Smooth muscle cell (in vitro differentiated cells): ENCODE data around the gene PIP5K1C. TPM values are rescaled to one million over a fixed set of nuclear protein-coding genes. Genes with fewer than 3 reads are reported as not detected.
A peak's percentile ranks its signal among the peaks of the same experiment; 100 is the strongest.
"Not testable (repeated sequence)": the region's sequence is repeated elsewhere in the genome, so short reads cannot be mapped to it uniquely, and the experiment has no call there.

ENCODE experiments used
- DNase-seq: peaks from one replicate; lab custom pipeline; 2025; ENCODE audit not compliant: unreplicated experiment; lab: John Stamatoyannopoulos, UW
- H2AFZ ChIP-seq: fragments of 200-600 bp; sonication (generic); 2 replicates; pipeline ENCODE4 v1.6.0; 2016; ENCODE audit warnings: antibody characterized with exemption, low read depth, mild to moderate bottlenecking
- H3F3A ChIP-seq: fragments of 200-600 bp; sonication (generic); 2 replicates; pipeline ENCODE4 v1.6.0; 2017; ENCODE audit warnings: antibody characterized with exemption, low read depth
- H3K27ac ChIP-seq: fragments of 200-600 bp; sonication (generic); 2 replicates; pipeline ENCODE4 v1.5.1; 2016; ENCODE audit warnings: low read depth, mild to moderate bottlenecking
- H3K27me3 ChIP-seq: fragments of 200-600 bp; sonication (generic); 2 replicates; pipeline ENCODE4 v1.6.1; 2016; ENCODE audit warnings: low read depth, mild to moderate bottlenecking
- H3K36me3 ChIP-seq: fragments of 200-600 bp; sonication (generic); 2 replicates; pipeline ENCODE4 v1.5.1; 2016; ENCODE audit warnings: low read depth
- H3K4me1 ChIP-seq: fragments of 200-600 bp; sonication (generic); 2 replicates; pipeline ENCODE4 v1.5.1; 2016; ENCODE audit warnings: low read depth
- H3K4me2 ChIP-seq: fragments of 200-600 bp; sonication (generic); 2 replicates; pipeline ENCODE4 v1.6.0; 2016; ENCODE audit warnings: mild to moderate bottlenecking
- H3K4me3 ChIP-seq: fragments of 200-600 bp; sonication (generic); 2 replicates; pipeline ENCODE4 v1.5.1; 2016; ENCODE audit warnings: mild to moderate bottlenecking
- H3K79me2 ChIP-seq: fragments of 200-600 bp; sonication (generic); 2 replicates; pipeline ENCODE4 v1.6.0; 2016; ENCODE audit warnings: low read depth, mild to moderate bottlenecking
- H3K9ac ChIP-seq: fragments of 200-600 bp; sonication (generic); 2 replicates; pipeline ENCODE4 v1.6.0; 2016; ENCODE audit warnings: low read depth
- H3K9me3 ChIP-seq: fragments of 200-600 bp; sonication (generic); replicated peaks from 2 replicates; pipeline ENCODE4 v1.5.1; 2016; ENCODE audit warnings: low read depth
- H4K20me1 ChIP-seq: fragments of 200-600 bp; sonication (generic); 2 replicates; pipeline ENCODE4 v1.6.0; 2016; ENCODE audit warnings: low read depth
- CTCF ChIP-seq: fragments of 200-600 bp; sonication (generic); IDR thresholded peaks from 2 replicates; pipeline ENCODE4 v1.5.1; 2017; ENCODE audit warnings: borderline replicate concordance, mild to moderate bottlenecking, antibody characterized with exemption; ENCODE audit not compliant: insufficient read depth, poor library complexity, severe bottlenecking
- WGBS: methylation state at CpG from one replicate; pipeline ENCODE4 v1.1.7; 2016; ENCODE audit warnings: low lambda C conversion rate; 5-methylcytosine and 5-hydroxymethylcytosine counted together
- polyA plus RNA-seq: library from polyadenylated mRNA; unstranded; fragments of >200 nt; fragmentation: Nextera tagmentation; extraction: Ambion mirVana; gene quantifications from 2 replicates; pipeline ENCODE4 v1.2.1, GENCODE V29; 2016
- total RNA-seq: library from RNA; depleted of rRNA; stranded (reverse); fragments of >200 nt; gene quantifications from 2 replicates; pipeline ENCODE4 v1.2.3, GENCODE V29; 2014

Gene PIP5K1C
- total and polyA plus RNA-seq, 2 experiments from 2014 or later = 13.2 to 27.2 TPM

GRCh38 chr19:3586127-3586626 lies 114.1 kb downstream of the PIP5K1C start:
- TF ChIP-seq CTCF = peak; percentile 52
- peaks cover 18% of the 10 kb centered on the region for H3K27me3 ChIP-seq
- H3K27ac ChIP-seq = no peak overlapping the region
- peaks cover 4% of the 10 kb centered on the region for H3K4me1 ChIP-seq
- no peaks in the 10 kb centered on the region for H3K79me2 ChIP-seq
- H3K36me3 ChIP-seq = no peaks in the 10 kb centered on the region
- no peak overlapping the region for H3K9ac ChIP-seq
- no peaks in the 10 kb centered on the region for H4K20me1 ChIP-seq
- no peaks in the 10 kb centered on the region for H3K9me3 ChIP-seq
- WGBS = 29% methylated on average over 15 of the region's 16 CpGs
- H3K4me3 ChIP-seq = peak overlapping the region; percentile 29
- DNase-seq = no peak
- no peaks in the 10 kb centered on the region for H3F3A ChIP-seq
- H2AFZ ChIP-seq = peak overlapping the region; percentile 62
- H3K4me2 ChIP-seq = peak overlapping the region; percentile 79

GRCh38 chr19:3585301-3586126 lies 114.8 kb downstream of the PIP5K1C start, which contains the start of gene GIPC3:
TSS of gene GIPC3 (plus strand) at chr19:3585478. CDS start at chr19:3585598, 120 bp downstream.
- Histone ChIP-seq H3K27ac (no peak within 1 kb of the TSS), H3K4me2 (peak within 1 kb of the TSS; percentile 79), H3K4me1 (peaks cover 4% of the 10 kb centered on the region), H3K36me3 (no peaks in the 10 kb centered on the region), H3K4me3 (peak within 1 kb of the TSS; percentile 29), H3K9ac (no peak within 1 kb of the TSS), H3K79me2 (no peaks in the 10 kb centered on the region), H4K20me1 (no peaks in the 10 kb centered on the region), H2AFZ (peak within 1 kb of the TSS; percentile 62), H3K9me3 (no peaks in the 10 kb centered on the region), H3F3A (peaks cover 4% of the 10 kb centered on the region), H3K27me3 (peaks cover 18% of the 10 kb centered on the region)
- TF ChIP-seq CTCF = no peak
- 20% methylated on average over 38 of the region's 84 CpGs for WGBS
- no peak for DNase-seq

GRCh38 chr19:3584036-3584802 lies 116.0 kb downstream of the PIP5K1C start:
- not testable (repeated sequence) for DNase-seq, H3K4me2 ChIP-seq, H3K4me3 ChIP-seq, H3K27ac ChIP-seq, H3K9me3 ChIP-seq, H3K9ac ChIP-seq, H3K4me1 ChIP-seq, H3K79me2 ChIP-seq, H2AFZ ChIP-seq, H3K36me3 ChIP-seq, H4K20me1 ChIP-seq
- WGBS = 92% methylated on average over 15 of the region's 15 CpGs
- H3K27me3 ChIP-seq = peaks cover 18% of the 10 kb centered on the region
- H3F3A ChIP-seq = peaks cover 14% of the 10 kb centered on the region

- H4K20me1 ChIP-seq = peaks cover 16% of the 10 kb centered on the region
- WGBS = 87% methylated on average over 4 of the region's 4 CpGs
- H3K36me3 ChIP-seq, H2AFZ ChIP-seq, H3K27ac ChIP-seq, H3K4me3 ChIP-seq, H3K9ac ChIP-seq, H3K79me2 ChIP-seq, H3K9me3 ChIP-seq, H3K4me1 ChIP-seq, H3K4me2 ChIP-seq, DNase-seq: not testable (repeated sequence)
- H3K27me3 ChIP-seq = peaks cover 18% of the 10 kb centered on the region
- peaks cover 25% of the 10 kb centered on the region for H3F3A ChIP-seq
These were observed 118.5 kb downstream of the PIP5K1C start for GRCh38 chr19:3581792-3582191.

Other genes with a start within 250 kb of the PIP5K1C start
- gene SMIM24, start 219.9 kb downstream of the PIP5K1C start, total RNA-seq = 1.1 TPM in 1 of 2 replicates, not detected in the other
- not detected in 2 replicates for gene SMIM24, start 219.9 kb downstream of the PIP5K1C start, polyA plus RNA-seq
- gene SMIM44, start 217.0 kb downstream of the PIP5K1C start, total RNA-seq = not detected in 2 replicates
- not detected in 2 replicates for gene SMIM44, start 217.0 kb downstream of the PIP5K1C start, polyA plus RNA-seq
- 8.1 and 8.7 TPM in 2 replicates for gene DOHH, start 199.8 kb downstream of the PIP5K1C start, total RNA-seq
- 27.0 and 27.2 TPM in 2 replicates for gene DOHH, start 199.8 kb downstream of the PIP5K1C start, polyA plus RNA-seq
- gene FZR1, start 194.2 kb downstream of the PIP5K1C start, total RNA-seq = 16.3 and 33.9 TPM in 2 replicates
- gene FZR1, start 194.2 kb downstream of the PIP5K1C start, polyA plus RNA-seq = 49.7 and 64.8 TPM in 2 replicates
- gene TEKTIP1, start 161.3 kb downstream of the PIP5K1C start, total RNA-seq = not detected in 2 replicates
- gene TEKTIP1, start 161.3 kb downstream of the PIP5K1C start, polyA plus RNA-seq = 0.62 and 1.8 TPM in 2 replicates
- gene MFSD12, start 142.9 kb downstream of the PIP5K1C start, total RNA-seq = 26.8 and 56.0 TPM in 2 replicates
- gene MFSD12, start 142.9 kb downstream of the PIP5K1C start, polyA plus RNA-seq = 73.8 and 93.9 TPM in 2 replicates
- 86.3 and 109 TPM in 2 replicates for gene HMG20B, start 127.5 kb downstream of the PIP5K1C start, total RNA-seq
- gene HMG20B, start 127.5 kb downstream of the PIP5K1C start, polyA plus RNA-seq = 120 and 128 TPM in 2 replicates
- 0.13 and 0.27 TPM in 2 replicates for gene GIPC3, start 115.0 kb downstream of the PIP5K1C start, total RNA-seq
- gene GIPC3, start 115.0 kb downstream of the PIP5K1C start, polyA plus RNA-seq = 0.86 and 0.96 TPM in 2 replicates
- gene TBXA2R, start 93.6 kb downstream of the PIP5K1C start, total RNA-seq = 1.1 and 1.7 TPM in 2 replicates
- gene TBXA2R, start 93.6 kb downstream of the PIP5K1C start, polyA plus RNA-seq = 9.3 and 9.4 TPM in 2 replicates
- gene CACTIN, start 73.7 kb downstream of the PIP5K1C start, total RNA-seq = 16.7 and 17.5 TPM in 2 replicates
- gene CACTIN, start 73.7 kb downstream of the PIP5K1C start, polyA plus RNA-seq = 17.3 and 22.5 TPM in 2 replicates
- 1.7 and 6.2 TPM in 2 replicates for gene TJP3, start 7.9 kb upstream of the PIP5K1C start, total RNA-seq
- 1.2 and 9.0 TPM in 2 replicates for gene TJP3, start 7.9 kb upstream of the PIP5K1C start, polyA plus RNA-seq
- 7.7 and 16.1 TPM in 2 replicates for gene APBA3, start 61.2 kb upstream of the PIP5K1C start, total RNA-seq
- 27.9 and 28.4 TPM in 2 replicates for gene APBA3, start 61.2 kb upstream of the PIP5K1C start, polyA plus RNA-seq
- gene MRPL54, start 62.2 kb upstream of the PIP5K1C start, total RNA-seq = 19.5 and 33.8 TPM in 2 replicates
- gene MRPL54, start 62.2 kb upstream of the PIP5K1C start, polyA plus RNA-seq = 60.8 and 64.4 TPM in 2 replicates
- gene RAX2, start 71.8 kb upstream of the PIP5K1C start, total RNA-seq = not detected in 2 replicates
- not detected in 2 replicates for gene RAX2, start 71.8 kb upstream of the PIP5K1C start, polyA plus RNA-seq
- gene MATK, start 85.9 kb upstream of the PIP5K1C start, total RNA-seq = not detected in 2 replicates
- not detected in 2 replicates for gene MATK, start 85.9 kb upstream of the PIP5K1C start, polyA plus RNA-seq
- gene ZFR2, start 168.6 kb upstream of the PIP5K1C start, total RNA-seq = 0.54 and 1.4 TPM in 2 replicates
- 1.8 and 4.8 TPM in 2 replicates for gene ZFR2, start 168.6 kb upstream of the PIP5K1C start, polyA plus RNA-seq
- 0.09 and 0.31 TPM in 2 replicates for gene ATCAY, start 180.2 kb upstream of the PIP5K1C start, total RNA-seq
- gene ATCAY, start 180.2 kb upstream of the PIP5K1C start, polyA plus RNA-seq = 0.28 and 1.1 TPM in 2 replicates
- gene NMRK2, start 232.6 kb upstream of the PIP5K1C start, total RNA-seq = not detected in 2 replicates
- not detected in 2 replicates for gene NMRK2, start 232.6 kb upstream of the PIP5K1C start, polyA plus RNA-seq